ENCODE measurements around the gene ATG14.
"Not testable (repeated sequence)": the region's sequence is repeated elsewhere in the genome, so short reads cannot be mapped to it uniquely, and the experiment has no call there.

Gene ATG14

GRCh38 chr14:55411426-55412389 is at the start of gene ATG14:
Gene ATG14, minus strand, starts transcription at chr14:55411830. Its CDS starts 8 bp downstream, at chr14:55411822.
- peak; percentile 61 to 69 for DNase-seq (ENCODE audit: low read depth in 2 of 2)

GRCh38 chr14:55458800-55459515 is 47.3 kb upstream of the ATG14 start:
- DNase-seq (ENCODE audit: low read depth in 2 of 2), result no peak

- DNase-seq (ENCODE audit: low read depth in 2 of 2), result no peak
These were observed 45.9 kb upstream of the ATG14 start for GRCh38 chr14:55457496-55457895.

GRCh38 chr14:55456411-55456810 is 44.8 kb upstream of the ATG14 start:
- not testable (repeated sequence) for DNase-seq (ENCODE audit: low read depth in 2 of 2)

- no peak for DNase-seq (ENCODE audit: low read depth in 2 of 2)
These were observed 42.8 kb upstream of the ATG14 start for GRCh38 chr14:55454264-55455002.

- no peak for DNase-seq (ENCODE audit: low read depth in 2 of 2)
These were observed 40.3 kb upstream of the ATG14 start for GRCh38 chr14:55451950-55452349.

GRCh38 chr14:55451398-55451797 is 39.8 kb upstream of the ATG14 start:
- no peak for DNase-seq (ENCODE audit: low read depth in 2 of 2)

GRCh38 chr14:55450987-55451386 is 39.4 kb upstream of the ATG14 start:
- DNase-seq (ENCODE audit: low read depth in 2 of 2), result no peak

- DNase-seq (ENCODE audit: low read depth in 2 of 2), result no peak
These were observed 38.9 kb upstream of the ATG14 start for GRCh38 chr14:55450539-55450938.

- no peak for DNase-seq (ENCODE audit: low read depth in 2 of 2)
These were observed 38.5 kb upstream of the ATG14 start for GRCh38 chr14:55450124-55450523.

- DNase-seq (ENCODE audit: low read depth in 2 of 2), result no peak
These were observed 37.5 kb upstream of the ATG14 start for GRCh38 chr14:55449116-55449515.

GRCh38 chr14:55448141-55448614 is 36.5 kb upstream of the ATG14 start:
- peak in 1 of 2 donors; percentile 43 for DNase-seq (ENCODE audit: low read depth in 2 of 2)

GRCh38 chr14:55446833-55447232 is 35.2 kb upstream of the ATG14 start:
- DNase-seq (ENCODE audit: low read depth in 2 of 2), result no peak

- no peak for DNase-seq (ENCODE audit: low read depth in 2 of 2)
These were observed 34.6 kb upstream of the ATG14 start for GRCh38 chr14:55446127-55446736.

GRCh38 chr14:55441286-55441685 is 29.7 kb upstream of the ATG14 start:
- no peak for DNase-seq (ENCODE audit: low read depth in 2 of 2)

- no peak for DNase-seq (ENCODE audit: low read depth in 2 of 2)
These were observed 28.8 kb upstream of the ATG14 start, which contains the start of gene TBPL2 for GRCh38 chr14:55440385-55440784. Gene TBPL2, minus strand, starts transcription at chr14:55440616. Its CDS starts 167 bp downstream, at chr14:55440449.

GRCh38 chr14:55438066-55438683 is 26.5 kb upstream of the ATG14 start:
- DNase-seq (ENCODE audit: low read depth in 2 of 2), result no peak

- no peak for DNase-seq (ENCODE audit: low read depth in 2 of 2)
These were observed 25.3 kb upstream of the ATG14 start for GRCh38 chr14:55436931-55437330.

GRCh38 chr14:55436519-55436918 is 24.9 kb upstream of the ATG14 start:
- no peak for DNase-seq (ENCODE audit: low read depth in 2 of 2)

- DNase-seq (ENCODE audit: low read depth in 2 of 2), result no peak
These were observed 23.2 kb upstream of the ATG14 start for GRCh38 chr14:55434805-55435174.
